T47D (cell line): ENCODE results near the gene HDGFL2.

ENCODE experiments used
- DNase-seq, 2 experiments: peaks; one replicate each; pipeline versions ENCODE4 v3.0.0 to v3.0.0-alpha.2; 2011 to 2012; ENCODE audit warnings: low read depth in 1 of 2, low spot score in 1 of 2
- JUND ChIP-seq: IDR thresholded peaks from 2 replicates; pipeline ENCODE4 v1.6.1; 2012; ENCODE audit warnings: low read depth
- in situ Hi-C: cut with HindIII; loops from 2 replicates; pipeline ENCODE4 v1.10.0; 2016; ENCODE audit warnings: low sequenced_read_pairs, low pct_unique_long_range_greater_than_20kb

The HDGFL2 gene

GRCh38 chr19:4437103-4437502 lies 35.0 kb upstream of the HDGFL2 start:
- DNase-seq, result no peak
- TF ChIP-seq JUND, result no peak
- in situ Hi-C loops, result no loop called here

GRCh38 chr19:4439243-4439642 lies 32.9 kb upstream of the HDGFL2 start:
- TF ChIP-seq JUND, result no peak
- in situ Hi-C loops, result no loop called here

GRCh38 chr19:4441994-4442818 lies 29.9 kb upstream of the HDGFL2 start:
- in situ Hi-C loops, result no loop called here
- DNase-seq, result no peak
- no peak for TF ChIP-seq JUND

More at GRCh38 chr19:4439243-4439642, 32.9 kb upstream of the HDGFL2 start:
- DNase-seq, result no peak

GRCh38 chr19:4442819-4443146 lies 29.3 kb upstream of the HDGFL2 start:
- no peak for TF ChIP-seq JUND
- in situ Hi-C loops, result no loop called here
- no peak for DNase-seq

GRCh38 chr19:4443188-4443587 lies 28.9 kb upstream of the HDGFL2 start:
- no peak for TF ChIP-seq JUND
- in situ Hi-C loops, result no loop called here
- DNase-seq, result no peak

- DNase-seq, result no peak
- in situ Hi-C loops, result no loop called here
- no peak for TF ChIP-seq JUND
Observed at GRCh38 chr19:4443966-4444764, 27.9 kb upstream of the HDGFL2 start.

GRCh38 chr19:4444765-4445741 lies 27.0 kb upstream of the HDGFL2 start:
- no peak for TF ChIP-seq JUND
- in situ Hi-C loops, result no loop called here
- DNase-seq, result no peak

GRCh38 chr19:4445963-4446703 lies 26.0 kb upstream of the HDGFL2 start:
- in situ Hi-C loops, result no loop called here
- TF ChIP-seq JUND, result no peak
- no peak for DNase-seq

GRCh38 chr19:4446704-4447200 lies 25.3 kb upstream of the HDGFL2 start:
- no peak for DNase-seq
- in situ Hi-C loops, result no loop called here
- no peak for TF ChIP-seq JUND

GRCh38 chr19:4447327-4448146 lies 24.6 kb upstream of the HDGFL2 start:
- no peak for DNase-seq
- in situ Hi-C loops, result no loop called here
- TF ChIP-seq JUND, result no peak
